Raji (cell line): ENCODE data around the gene GNAS.

ENCODE experiments used
- POLR2A ChIP-seq: IDR thresholded peaks from 2 replicates; pipeline ENCODE4 v1.6.1; 2011; ENCODE audit warnings: low read depth, low read length, control low read depth; ENCODE audit not compliant: insufficient read depth

GNAS gene

GRCh38 chr20:58852543-58853271 lies at the start of gene GNAS:
GNAS (plus strand) TSS chr20:58852716.
- no peak for TF ChIP-seq POLR2A

GRCh38 chr20:58803533-58803932 lies 49.0 kb upstream of the GNAS start:
- TF ChIP-seq POLR2A = no peak

- no peak for TF ChIP-seq POLR2A
These were observed 44.7 kb upstream of the GNAS start for GRCh38 chr20:58807801-58808200.

- TF ChIP-seq POLR2A = no peak
These were observed 44.1 kb upstream of the GNAS start for GRCh38 chr20:58808271-58809046.

GRCh38 chr20:58810116-58810878 lies 42.2 kb upstream of the GNAS start:
- no peak for TF ChIP-seq POLR2A

- TF ChIP-seq POLR2A = no peak
These were observed 41.7 kb upstream of the GNAS start for GRCh38 chr20:58810879-58811250.

GRCh38 chr20:58811334-58811733 lies 41.2 kb upstream of the GNAS start:
- no peak for TF ChIP-seq POLR2A

- TF ChIP-seq POLR2A = no peak
These were observed 39.1 kb upstream of the GNAS start for GRCh38 chr20:58813369-58813768.

- no peak for TF ChIP-seq POLR2A
These were observed 37.1 kb upstream of the GNAS start for GRCh38 chr20:58815448-58815847.

- TF ChIP-seq POLR2A = no peak
These were observed 36.5 kb upstream of the GNAS start for GRCh38 chr20:58816051-58816450.

GRCh38 chr20:58816957-58817651 lies 35.4 kb upstream of the GNAS start:
- no peak for TF ChIP-seq POLR2A

GRCh38 chr20:58817748-58818147 lies 34.8 kb upstream of the GNAS start:
- no peak for TF ChIP-seq POLR2A

GRCh38 chr20:58818586-58819285 lies 33.8 kb upstream of the GNAS start:
- TF ChIP-seq POLR2A = no peak

GRCh38 chr20:58819921-58820320 lies 32.6 kb upstream of the GNAS start:
- no peak for TF ChIP-seq POLR2A
